Heart left ventricle (tissue), 16 donors: ENCODE results near the gene CDK5. TPM values are rescaled to one million over a fixed set of nuclear protein-coding genes. Genes with fewer than 3 reads are reported as not detected.

Experiments used
- ATAC-seq, 4 donors: fragments of 200-7000 bp; cut with Tn5 transposase; one replicate each; pipeline ENCODE4 v1.9.1; 2020 to 2022; ENCODE audit warnings: moderate library complexity in 4 of 4, mild to moderate bottlenecking in 3 of 4, moderate number of reproducible peaks in 1 of 4
- DNase-seq, 5 donors: peaks; one replicate each; pipeline ENCODE4 v3.0.0-alpha.2; 2020
- H3K27ac ChIP-seq, 12 donors: fragments of 200-600 bp; sonication (generic) in 4 of 12; one replicate each; pipeline versions ENCODE4 v1.5.0 to v1.8.0; 2016 to 2022; ENCODE audit warnings: mild to moderate bottlenecking in 2 of 12
- H3K27me3 ChIP-seq, 9 donors: fragments of 200-600 bp; sonication (generic) in 2 of 9; one replicate each; pipeline versions ENCODE4 v1.5.1 to v1.8.0; 2016 to 2022; ENCODE audit warnings: mild to moderate bottlenecking in 3 of 9
- H3K36me3 ChIP-seq, 9 donors: fragments of 200-600 bp; sonication (generic) in 2 of 9; one replicate each; pipeline versions ENCODE4 v1.5.0 to v1.8.0; 2018 to 2022; ENCODE audit warnings: mild to moderate bottlenecking in 2 of 9
- H3K4me1 ChIP-seq, 12 donors: fragments of 200-600 bp; sonication (generic) in 4 of 12; one replicate each; pipeline versions ENCODE4 v1.5.0 to v1.8.0; 2016 to 2022; ENCODE audit warnings: mild to moderate bottlenecking in 3 of 12
- H3K4me3 ChIP-seq, 12 donors: fragments of 200-600 bp; sonication (generic) in 4 of 12; one replicate each; pipeline versions ENCODE4 v1.5.0 to v1.8.0; 2017 to 2022; ENCODE audit warnings: mild to moderate bottlenecking in 9 of 12, moderate library complexity in 4 of 12
- H3K9me3 ChIP-seq, 12 donors: fragments of 200-600 bp; sonication (generic) in 4 of 12; one replicate each; pipeline versions ENCODE4 v1.5.0 to v1.8.0; 2016 to 2022; ENCODE audit warnings: mild to moderate bottlenecking in 1 of 12
- CTCF ChIP-seq, 12 donors: fragments of 200-600 bp; sonication (generic) in 4 of 12; IDR thresholded peaks; one replicate each; pipeline versions ENCODE4 v1.5.0 to v1.8.0; 2018 to 2022; ENCODE audit warnings: antibody characterized with exemption in 12 of 12, mild to moderate bottlenecking in 5 of 12
- POLR2A ChIP-seq, 2 donors: fragments of 450-650 bp; IDR thresholded peaks; one replicate each; pipeline ENCODE4 v1.6.1; 2017; ENCODE audit warnings: antibody characterized with exemption in 2 of 2, mild to moderate bottlenecking in 2 of 2, moderate library complexity in 2 of 2
- WGBS, 4 donors: extraction: QIAGEN DNeasy Blood & Tissue Kit in 2 of 4; methylation state at CpG; one replicate each; pipeline versions ENCODE4 v1.1.5 to v1.1.7; 2013 to 2018; 5-methylcytosine and 5-hydroxymethylcytosine counted together
- intact Hi-C, 10 donors: fragments of 100-400 bp; cut with DNase I; formaldehyde crosslinking; loops; one replicate each; pipeline versions ENCODE4 v1.11.1 to v1.14.2; 2022
- polyA plus RNA-seq, 2 donors: library from polyadenylated mRNA; stranded (reverse); fragments of 200-250 nt; gene quantifications; one replicate each; pipeline ENCODE4 v1.2.3, GENCODE V29; 2013
- total RNA-seq, 9 donors: library from RNA; depleted of rRNA in 2 of 9; stranded (reverse); fragments of >200 nt in 2 of 9; fragmentation: NEBNext Ultra II Directional in 3 of 9; extraction: Animal tissue kit (Norgen Biotek cat#: 25700) in 3 of 9; gene quantifications; one replicate each; pipeline versions ENCODE4 v1.1.0 to v1.2.4, GENCODE V29; 2016 to 2023
- donor health status: ischemic (EF 13 %, LVEDD 7.1; RV severe dilation, severe dysfunction).
- donor health status: healthy with polysubstance abuse.
- donor health status: DM: no; HTN: yes; CAD: no.
- donor health status: DM: no; HTN: no; CAD: no.
- donor health status: ischemic (EF 25% LVEDD 6.9; RV normal size, moderate dysfunction).
- donor health status: ischemic (EF 25% LVEDD 5.7; RV mildly dilated, moderate dysfunction).
- donor health status: healthy.
- donor health status: DM: yes; HTN: yes; CAD: no.
- donor health status: ischemic (EF 35%, LVEDD 5.7; RV mildly dilated, moderate dysfunction).
- donor health status: nonischemic (EF 11% LVEDD 7.7; RV severe dilation, severe dysfunction).
- donor health status: DM: yes; HTN: yes; CAD: no.
- donor health status: PGD.
- donor health status: ischemic (EF 29% LVEDD 5.4; RV normal size, mild dysfunction).
- donor health status: nonischemic (EF 23%, LVEDD 6.1; RV moderate dilation, normal function).

Gene CDK5
- total and polyA plus RNA-seq, 11 donors = 5.6 to 13.7 (median 7.6) TPM

GRCh38 chr7:151006590-151007300 is 51.0 kb downstream of the CDK5 start:
- Histone ChIP-seq H3K27me3 (no peaks in the 10 kb centered on the region), H3K36me3 (peaks cover 0 to 33% (median 12%) of the 10 kb centered on the region in 9 donors), H3K27ac (peak overlapping the region in 9 of 12 donors; percentile 6 to 72 (median 54)), H3K9me3 (no peaks in the 10 kb centered on the region), H3K4me1 (peaks cover 0 to 48% (median 27%) of the 10 kb centered on the region in 12 donors), H3K4me3 (no peak overlapping the region)
- DNase-seq (peak in 1 of 5 donors; percentile 56), ATAC-seq (peak in 1 of 4 donors; percentile 1)
- TF ChIP-seq POLR2A (IDR thresholded peaks at IDR 0.05) (no peak), CTCF (IDR thresholded peaks at IDR 0.05) (no peak)
- 67 to 83% (median 73%) methylated on average over 11 to 23 of the region's 23 CpGs for WGBS, 4 donors
- intact Hi-C loops = no loop called here

GRCh38 chr7:151005566-151005965 is 52.1 kb downstream of the CDK5 start:
- ATAC-seq (no peak), DNase-seq (peak in 1 of 5 donors; percentile 4)
- Histone ChIP-seq H3K4me3 (no peak overlapping the region), H3K27me3 (no peaks in the 10 kb centered on the region), H3K9me3 (no peaks in the 10 kb centered on the region), H3K4me1 (peaks cover 0 to 37% (median 27%) of the 10 kb centered on the region in 12 donors), H3K36me3 (peaks cover 0 to 39% (median 15%) of the 10 kb centered on the region in 9 donors), H3K27ac (no peak overlapping the region)
- intact Hi-C loops = no loop called here
- WGBS, 4 donors = 79 to 90% (median 86%) methylated on average over 9 of the region's 9 CpGs
- no peak for TF ChIP-seq CTCF (IDR thresholded peaks at IDR 0.05)
- no peak for TF ChIP-seq POLR2A (IDR thresholded peaks at IDR 0.05)

Other genes with a start within 250 kb of the CDK5 start
- gene AOC1, start 205.4 kb downstream of the CDK5 start, total RNA-seq = under 1 TPM in 5 of 9 donors, not detected in 4; 0.49 to 0.94 (median 0.69) TPM
- under 1 TPM in 1 of 2 donors, not detected in 1; 0.06 TPM for gene AOC1, start 205.4 kb downstream of the CDK5 start, polyA plus RNA-seq
- gene KCNH2, start 79.6 kb downstream of the CDK5 start, total RNA-seq = 100 to 1,000 TPM in 5 of 9 donors, 10 to 100 TPM in 4; 58.1 to 185 (median 104) TPM
- 100 to 1,000 TPM in 1 of 2 donors, 10 to 100 TPM in 1; 59.8 to 154 TPM for gene KCNH2, start 79.6 kb downstream of the CDK5 start, polyA plus RNA-seq
- gene NOS3, start 66.9 kb downstream of the CDK5 start, total RNA-seq = 10 to 100 TPM in 7 of 9 donors, 1 to 10 TPM in 2; 9.4 to 49.4 (median 17.3) TPM
- gene NOS3, start 66.9 kb downstream of the CDK5 start, polyA plus RNA-seq = 10 to 100 TPM in 1 of 2 donors, 1 to 10 TPM in 1; 8.9 to 20.5 TPM
- 1 to 10 TPM in 1 of 9 donors, under 1 TPM in 1, not detected in 7; 0.07 to 1.0 TPM for gene ATG9B, start 33.4 kb downstream of the CDK5 start, total RNA-seq
- under 1 TPM; 0.26 to 0.38 TPM for gene ATG9B, start 33.4 kb downstream of the CDK5 start, polyA plus RNA-seq
- gene ABCB8, start 29.4 kb downstream of the CDK5 start, total RNA-seq = 10 to 100 TPM; 13.6 to 34.5 (median 26.0) TPM
- 10 to 100 TPM; 20.9 to 29.0 TPM for gene ABCB8, start 29.4 kb downstream of the CDK5 start, polyA plus RNA-seq
- 1 to 10 TPM; 2.7 to 8.2 (median 4.8) TPM for gene ASIC3, start 9.4 kb downstream of the CDK5 start, total RNA-seq
- 10 to 100 TPM in 1 of 2 donors, 1 to 10 TPM in 1; 2.8 to 12.9 TPM for gene ASIC3, start 9.4 kb downstream of the CDK5 start, polyA plus RNA-seq
- gene SLC4A2, start 1.7 kb upstream of the CDK5 start, total RNA-seq = 10 to 100 TPM; 44.1 to 84.3 (median 54.8) TPM
- 100 to 1,000 TPM in 1 of 2 donors, 10 to 100 TPM in 1; 68.3 to 113 TPM for gene SLC4A2, start 1.7 kb upstream of the CDK5 start, polyA plus RNA-seq
- gene FASTK, start 22.9 kb upstream of the CDK5 start, total RNA-seq = 100 to 1,000 TPM in 2 of 9 donors, 10 to 100 TPM in 7; 59.9 to 124 (median 77.7) TPM
- 100 to 1,000 TPM in 1 of 2 donors, 10 to 100 TPM in 1; 75.7 to 168 TPM for gene FASTK, start 22.9 kb upstream of the CDK5 start, polyA plus RNA-seq
- gene TMUB1, start 25.6 kb upstream of the CDK5 start, total RNA-seq = 10 to 100 TPM; 21.8 to 62.8 (median 26.7) TPM
- gene TMUB1, start 25.6 kb upstream of the CDK5 start, polyA plus RNA-seq = 10 to 100 TPM; 66.1 to 82.6 TPM
- 10 to 100 TPM; 30.3 to 83.7 (median 57.6) TPM for gene AGAP3, start 28.6 kb upstream of the CDK5 start, total RNA-seq
- gene AGAP3, start 28.6 kb upstream of the CDK5 start, polyA plus RNA-seq = 10 to 100 TPM; 42.9 to 55.3 TPM
- under 1 TPM in 5 of 9 donors, not detected in 4; 0.29 to 0.52 (median 0.36) TPM for gene GBX1, start 109.8 kb upstream of the CDK5 start, total RNA-seq
- under 1 TPM in 1 of 2 donors, not detected in 1; 0.27 TPM for gene GBX1, start 109.8 kb upstream of the CDK5 start, polyA plus RNA-seq
- 10 to 100 TPM; 13.1 to 36.4 (median 25.5) TPM for gene ASB10, start 129.4 kb upstream of the CDK5 start, total RNA-seq
- 10 to 100 TPM in 1 of 2 donors, 1 to 10 TPM in 1; 6.9 to 37.1 TPM for gene ASB10, start 129.4 kb upstream of the CDK5 start, polyA plus RNA-seq
- not detected for gene H2BK1, start 152.6 kb upstream of the CDK5 start, total RNA-seq
- gene H2BK1, start 152.6 kb upstream of the CDK5 start, polyA plus RNA-seq = not detected
- 10 to 100 TPM; 23.7 to 48.8 (median 33.0) TPM for gene ABCF2, start 169.3 kb upstream of the CDK5 start, total RNA-seq
- 10 to 100 TPM; 15.9 to 58.4 TPM for gene ABCF2, start 169.3 kb upstream of the CDK5 start, polyA plus RNA-seq
- 10 to 100 TPM; 16.6 to 31.9 (median 18.3) TPM for gene CHPF2, start 174.6 kb upstream of the CDK5 start, total RNA-seq
- gene CHPF2, start 174.6 kb upstream of the CDK5 start, polyA plus RNA-seq = 10 to 100 TPM; 11.4 to 26.4 TPM
- gene SMARCD3, start 190.8 kb upstream of the CDK5 start, total RNA-seq = 100 to 1,000 TPM in 2 of 9 donors, 10 to 100 TPM in 7; 59.7 to 108 (median 92.2) TPM
- gene SMARCD3, start 190.8 kb upstream of the CDK5 start, polyA plus RNA-seq = 100 to 1,000 TPM in 1 of 2 donors, 10 to 100 TPM in 1; 61.1 to 100 TPM